Panc1 (cell line): ENCODE results near the gene TMEM209. TPM values are rescaled to one million over a fixed set of nuclear protein-coding genes. Genes with fewer than 3 reads are reported as not detected.
"Not testable (repeated sequence)": the region's sequence is repeated elsewhere in the genome, so short reads cannot be mapped to it uniquely, and the experiment has no call there.

ENCODE experiments used
- ATAC-seq: fragments of 200-7000 bp; cut with Tn5 transposase; 2 replicates; pipeline ENCODE4 v1.9.1; 2020; ENCODE audit warnings: mild to moderate bottlenecking, moderate library complexity
- BruUV-seq: library from RNA; stranded (reverse); fragments of 400-500 nt; replicated peaks from 2 replicates; lab custom pipeline; 2021; lab: Mats Ljungman, UMichigan
- CTCF ChIA-PET: fragments of 300-600 bp; sonication (Branson Sonifier 250); formaldehyde crosslinking; loops from one replicate; lab custom pipeline; 2022; ENCODE audit warnings: antibody characterized with exemption; lab: Charles Lee
- POLR2A ChIA-PET: fragments of 300-600 bp; sonication (Branson Sonifier 250); formaldehyde crosslinking; loops from one replicate; lab custom pipeline; 2022; ENCODE audit warnings: antibody characterized with exemption; lab: Charles Lee
- DNase-seq: peaks from one replicate; pipeline ENCODE4 v3.0.0-alpha.2; 2010; ENCODE audit warnings: low read depth, low spot score
- H3K27ac ChIP-seq: 2 replicates; pipeline ENCODE4 v1.5.1; 2011; ENCODE audit warnings: mild to moderate bottlenecking, low read length, inconsistent platforms
- H3K27me3 ChIP-seq: fragments of 200-500 bp; sonication (Bioruptor generic); 2 replicates; pipeline ENCODE4 v1.6.0; 2014; ENCODE audit warnings: low read length, inconsistent platforms; ENCODE audit not compliant: control insufficient read depth, insufficient read depth
- H3K36me3 ChIP-seq: fragments of 200-500 bp; sonication (Bioruptor generic); 2 replicates; pipeline ENCODE4 v1.5.1; 2014; ENCODE audit warnings: inconsistent platforms, mild to moderate bottlenecking, low read length, moderate library complexity; ENCODE audit not compliant: control insufficient read depth, insufficient read depth
- H3K4me1 ChIP-seq: 2 replicates; pipeline ENCODE4 v1.5.1; 2011; ENCODE audit warnings: inconsistent platforms, mild to moderate bottlenecking, low read length, moderate library complexity; ENCODE audit not compliant: control insufficient read depth, insufficient read depth
- H3K4me3 ChIP-seq, 2 experiments: 2 replicates each; pipeline ENCODE4 v1.5.1; 2011 to 2012; ENCODE audit warnings: low read depth in 2 of 2, low read length in 2 of 2, mild to moderate bottlenecking in 2 of 2, inconsistent platforms in 1 of 2, moderate library complexity in 1 of 2
- H3K9me3 ChIP-seq: fragments of 200-500 bp; sonication (Bioruptor generic); 2 replicates; pipeline ENCODE4 v1.5.1; 2014; ENCODE audit warnings: low read depth, mild to moderate bottlenecking, inconsistent platforms, low read length, moderate library complexity; ENCODE audit not compliant: control insufficient read depth, insufficient read depth
- CTCF ChIP-seq: fragments of 450-650 bp; IDR thresholded peaks from 2 replicates; pipeline ENCODE4 v1.5.1; 2017; ENCODE audit warnings: mild to moderate bottlenecking
- TCF7L2 ChIP-seq: IDR thresholded peaks from 2 replicates; pipeline ENCODE4 v1.6.1; 2011; ENCODE audit warnings: mild to moderate bottlenecking, low read depth, low read length, inconsistent platforms
- in situ Hi-C: cut with HindIII; loops from 2 replicates; pipeline ENCODE4 v1.10.0; 2016; ENCODE audit warnings: low sequenced_read_pairs, low pct_unique_long_range_greater_than_20kb
- intact Hi-C: fragments of 100-400 bp; cut with micrococcal nuclease; formaldehyde crosslinking; loops from one replicate; pipeline ENCODE4 v1.10.0; 2022; ENCODE audit not compliant: unreplicated experiment
- total RNA-seq: library from RNA; stranded (reverse); gene quantifications from one replicate; pipeline ENCODE4 v1.2.1, GENCODE V29; 2021; ENCODE audit not compliant: unreplicated experiment

TMEM209 gene
- total RNA-seq, 1 experiment from 2014 or later: 32.3 TPM

GRCh38 chr7:130249626-130250025 lies 44.4 kb upstream of the TMEM209 start:
- H3K4me1 ChIP-seq, H3K36me3 ChIP-seq, BruUV-seq, POLR2A ChIA-PET, DNase-seq, ATAC-seq, H3K4me3 ChIP-seq, H3K27me3 ChIP-seq, CTCF ChIA-PET, H3K9me3 ChIP-seq, H3K27ac ChIP-seq, in situ Hi-C loops: not testable (repeated sequence)
- intact Hi-C loops: loop anchor here (10.0 kb wide), 1 partner anchor 585 kb away; no protein-coding TSS in a partner anchor

GRCh38 chr7:130248842-130249241 lies 43.6 kb upstream of the TMEM209 start:
- H3K4me3 ChIP-seq, DNase-seq, H3K4me1 ChIP-seq, H3K27ac ChIP-seq, H3K36me3 ChIP-seq, BruUV-seq, POLR2A ChIA-PET, CTCF ChIA-PET, H3K27me3 ChIP-seq, ATAC-seq, in situ Hi-C loops, H3K9me3 ChIP-seq: not testable (repeated sequence)
- intact Hi-C loops: loop anchor here (10.0 kb wide), 1 partner anchor 586 kb away; no protein-coding TSS in a partner anchor

- intact Hi-C loops: loop anchor here (10.0 kb wide), 1 partner anchor 588 kb away; no protein-coding TSS in a partner anchor
- H3K36me3 ChIP-seq, ATAC-seq, H3K4me1 ChIP-seq, H3K9me3 ChIP-seq, H3K27me3 ChIP-seq, H3K4me3 ChIP-seq, BruUV-seq, H3K27ac ChIP-seq, DNase-seq, in situ Hi-C loops, POLR2A ChIA-PET, CTCF ChIA-PET: not testable (repeated sequence)
These were observed 41.3 kb upstream of the TMEM209 start for GRCh38 chr7:130246491-130246890.

- H3K27me3 ChIP-seq, POLR2A ChIA-PET, ATAC-seq, H3K36me3 ChIP-seq, H3K4me1 ChIP-seq, in situ Hi-C loops, H3K4me3 ChIP-seq, DNase-seq, H3K27ac ChIP-seq, H3K9me3 ChIP-seq, BruUV-seq: not testable (repeated sequence)
- intact Hi-C loops: loop anchor here (5.0 to 10.0 kb wide), 2 partner anchors 244 to 591 kb away; no protein-coding TSS in a partner anchor
- CTCF ChIA-PET: interaction anchor here (0.6 to 1.5 kb wide), 3 partner anchors 179 to 515 kb away, joined by 4 to 6 read pairs (median 6); no protein-coding TSS in a partner anchor
These were observed 38.3 kb upstream of the TMEM209 start for GRCh38 chr7:130243486-130243885.

- intact Hi-C loops (loop anchor here (5.0 to 10.0 kb wide), 2 partner anchors 245 to 592 kb away; no protein-coding TSS in a partner anchor), in situ Hi-C loops (no loop called here)
- POLR2A ChIA-PET: interaction anchor here (0.6 kb wide), 1 partner anchor 171 kb away, joined by 6 read pairs; no protein-coding TSS in a partner anchor
- DNase-seq (peak; percentile 24), ATAC-seq (peak; percentile 96)
- Histone ChIP-seq H3K4me1 (no peaks in the 10 kb centered on the region), H3K4me3 (no peak overlapping the region), H3K36me3 (no peaks in the 10 kb centered on the region), H3K27ac (no peak overlapping the region), H3K27me3 (no peaks in the 10 kb centered on the region), H3K9me3 (no peaks in the 10 kb centered on the region)
- BruUV-seq: no TSS peak
- CTCF ChIA-PET: interaction anchor here (1.5 kb wide), 1 partner anchor 516 kb away, joined by 6 read pairs; no protein-coding TSS in a partner anchor
- TF ChIP-seq TCF7L2 (no peak), CTCF (peak; percentile 93)
These were observed 37.2 kb upstream of the TMEM209 start for GRCh38 chr7:130242198-130243014.
